Duodenal mucosa (tissue), 2 donors: Measurements from ENCODE around the gene RAB23.

Experiments used
- H3K27ac ChIP-seq: one replicate; pipeline ENCODE4 v1.7.0; 2013; ENCODE audit warnings: low read depth, low read length
- H3K27me3 ChIP-seq, 2 donors: one replicate each; pipeline ENCODE4 v1.7.0; 2013; ENCODE audit warnings: low read length in 2 of 2, control low read depth in 1 of 2; ENCODE audit not compliant: insufficient read depth in 2 of 2, control insufficient read depth in 1 of 2
- H3K36me3 ChIP-seq, 2 donors: one replicate each; pipeline ENCODE4 v1.7.0; 2013; ENCODE audit warnings: low read length in 2 of 2, control low read depth in 1 of 2; ENCODE audit not compliant: insufficient read depth in 2 of 2, control insufficient read depth in 1 of 2
- H3K4me1 ChIP-seq, 2 donors: one replicate each; pipeline ENCODE4 v1.7.0; 2013; ENCODE audit warnings: low read length in 2 of 2, control low read depth in 1 of 2; ENCODE audit not compliant: insufficient read depth in 2 of 2, control insufficient read depth in 1 of 2
- H3K4me3 ChIP-seq, 2 donors: one replicate each; pipeline ENCODE4 v1.7.0; 2013; ENCODE audit warnings: low read length in 2 of 2, low read depth in 1 of 2
- H3K9ac ChIP-seq, 2 donors: one replicate each; pipeline ENCODE4 v1.7.0; 2013; ENCODE audit warnings: low read length in 2 of 2, low read depth in 1 of 2
- H3K9me3 ChIP-seq, 2 donors: one replicate each; pipeline ENCODE4 v1.7.0; 2013; ENCODE audit warnings: low read length in 2 of 2, control low read depth in 1 of 2; ENCODE audit not compliant: control insufficient read depth in 1 of 2

RAB23 gene

GRCh38 chr6:57172136-57173055 lies 49.7 kb downstream of the RAB23 start, which contains the start of gene BAG2:
Gene BAG2, plus strand, starts transcription at chr6:57172326. Its CDS starts 372 bp downstream, at chr6:57172698.
- H3K36me3 ChIP-seq: peaks cover 0 to 3% of the 10 kb centered on the region in 2 donors
- peak within 1 kb of the TSS; percentile 48 to 55 for H3K9ac ChIP-seq
- no peaks in the 10 kb centered on the region for H3K9me3 ChIP-seq
- H3K27ac ChIP-seq: peak within 1 kb of the TSS; percentile 57
- peaks cover 0 to 6% of the 10 kb centered on the region in 2 donors for H3K27me3 ChIP-seq
- H3K4me1 ChIP-seq: peaks cover 0 to 11% of the 10 kb centered on the region in 2 donors
- peak within 1 kb of the TSS; percentile 67 to 80 for H3K4me3 ChIP-seq

- Histone ChIP-seq H3K36me3 (peaks cover 3 to 12% of the 10 kb centered on the region in 2 donors), H3K9me3 (peaks cover 0 to 13% of the 10 kb centered on the region in 2 donors), H3K4me3 (no peak overlapping the region)
Observed at GRCh38 chr6:57165080-57165479, 57.0 kb downstream of the RAB23 start.

GRCh38 chr6:57163956-57164355 lies 58.2 kb downstream of the RAB23 start:
- no peak overlapping the region for H3K9ac ChIP-seq

More at GRCh38 chr6:57165080-57165479, 57.0 kb downstream of the RAB23 start:
- no peak overlapping the region for H3K27ac ChIP-seq
- H3K9ac ChIP-seq: no peak overlapping the region
- no peaks in the 10 kb centered on the region for H3K27me3 ChIP-seq
- no peaks in the 10 kb centered on the region for H3K4me1 ChIP-seq

GRCh38 chr6:57162516-57162915 lies 59.6 kb downstream of the RAB23 start:
- peaks cover 0 to 17% of the 10 kb centered on the region in 2 donors for H3K36me3 ChIP-seq
- H3K4me3 ChIP-seq: no peak overlapping the region
- H3K4me1 ChIP-seq: no peaks in the 10 kb centered on the region
- no peak overlapping the region for H3K9ac ChIP-seq
- peaks cover 0 to 13% of the 10 kb centered on the region in 2 donors for H3K9me3 ChIP-seq
- H3K27me3 ChIP-seq: no peaks in the 10 kb centered on the region
- H3K27ac ChIP-seq: no peak overlapping the region

More at GRCh38 chr6:57163956-57164355, 58.2 kb downstream of the RAB23 start:
- Histone ChIP-seq H3K9me3 (peaks cover 0 to 13% of the 10 kb centered on the region in 2 donors), H3K4me3 (no peak overlapping the region), H3K36me3 (peaks cover 0 to 12% of the 10 kb centered on the region in 2 donors), H3K27ac (no peak overlapping the region), H3K27me3 (no peaks in the 10 kb centered on the region), H3K4me1 (no peaks in the 10 kb centered on the region)

GRCh38 chr6:57162028-57162427 lies 60.1 kb downstream of the RAB23 start:
- peaks cover 0 to 17% of the 10 kb centered on the region in 2 donors for H3K36me3 ChIP-seq
- no peak overlapping the region for H3K27ac ChIP-seq
- H3K4me1 ChIP-seq: no peaks in the 10 kb centered on the region
- H3K9me3 ChIP-seq: peaks cover 0 to 13% of the 10 kb centered on the region in 2 donors
- no peaks in the 10 kb centered on the region for H3K27me3 ChIP-seq
- H3K9ac ChIP-seq: no peak overlapping the region
- H3K4me3 ChIP-seq: no peak overlapping the region

- Histone ChIP-seq H3K27me3 (no peaks in the 10 kb centered on the region), H3K27ac (no peak overlapping the region), H3K9ac (no peak overlapping the region), H3K36me3 (peaks cover 4 to 16% of the 10 kb centered on the region in 2 donors), H3K4me1 (no peaks in the 10 kb centered on the region), H3K4me3 (no peak overlapping the region), H3K9me3 (peaks cover 0 to 4% of the 10 kb centered on the region in 2 donors)
Observed at GRCh38 chr6:57159127-57159526, 63.0 kb downstream of the RAB23 start.

- Histone ChIP-seq H3K36me3 (peaks cover 8 to 12% of the 10 kb centered on the region in 2 donors), H3K9ac (no peak overlapping the region), H3K27me3 (no peaks in the 10 kb centered on the region), H3K4me3 (no peak overlapping the region), H3K27ac (no peak overlapping the region), H3K9me3 (no peaks in the 10 kb centered on the region), H3K4me1 (no peaks in the 10 kb centered on the region)
Observed at GRCh38 chr6:57158658-57159057, 63.4 kb downstream of the RAB23 start.

- Histone ChIP-seq H3K4me3 (no peak overlapping the region), H3K4me1 (no peaks in the 10 kb centered on the region), H3K36me3 (peaks cover 10 to 26% of the 10 kb centered on the region in 2 donors), H3K27me3 (no peaks in the 10 kb centered on the region), H3K27ac (no peak overlapping the region), H3K9ac (no peak overlapping the region), H3K9me3 (no peaks in the 10 kb centered on the region)
Observed at GRCh38 chr6:57147955-57148858, 73.9 kb downstream of the RAB23 start.

- H3K36me3 ChIP-seq: peaks cover 9 to 22% of the 10 kb centered on the region in 2 donors
- H3K9ac ChIP-seq: no peak overlapping the region
- H3K4me1 ChIP-seq: no peaks in the 10 kb centered on the region
- no peak overlapping the region for H3K4me3 ChIP-seq
- H3K27ac ChIP-seq: no peak overlapping the region
- H3K9me3 ChIP-seq: no peaks in the 10 kb centered on the region
- H3K27me3 ChIP-seq: no peaks in the 10 kb centered on the region
Observed at GRCh38 chr6:57147401-57147800, 74.7 kb downstream of the RAB23 start.
